NCI-H2081 treated with DMSO at 0.1 percent for 48 hours (cell line): Measurements from ENCODE around the gene MAP2K1.
A peak's percentile ranks its signal among the peaks of the same experiment; 100 is the strongest.

Source experiments
- DNase-seq: peaks from one replicate; lab custom pipeline; 2025; lab: John Stamatoyannopoulos, UW

MAP2K1 gene

GRCh38 chr15:66504563-66505429, 118.1 kb downstream of the MAP2K1 start, which contains the start of the genes RPL4 and ZWILCH:
Gene RPL4 (minus strand): TSS chr15:66504855. CDS start chr15:66504790, 65 bp downstream.
Gene ZWILCH (plus strand): TSS chr15:66505326. CDS start chr15:66505339, 13 bp downstream.
- DNase-seq = peak; percentile 54

- DNase-seq = no peak
These were observed 118.7 kb downstream of the MAP2K1 start for GRCh38 chr15:66505430-66505811.

- no peak for DNase-seq
These were observed 119.1 kb downstream of the MAP2K1 start for GRCh38 chr15:66505818-66506217.

GRCh38 chr15:66508293-66508883, 121.7 kb downstream of the MAP2K1 start:
- no peak for DNase-seq

GRCh38 chr15:66514586-66514985, 127.9 kb downstream of the MAP2K1 start:
- no peak for DNase-seq

- DNase-seq = no peak
These were observed 129.2 kb downstream of the MAP2K1 start for GRCh38 chr15:66515901-66516322.

GRCh38 chr15:66523926-66524325, 137.2 kb downstream of the MAP2K1 start:
- DNase-seq = no peak

GRCh38 chr15:66524838-66525237, 138.1 kb downstream of the MAP2K1 start:
- no peak for DNase-seq

GRCh38 chr15:66535056-66535455, 148.3 kb downstream of the MAP2K1 start:
- no peak for DNase-seq
